ENCODE results near the gene EWSR1. TPM values are rescaled to one million over a fixed set of nuclear protein-coding genes. Genes with fewer than 3 reads are reported as not detected.

Gene EWSR1
- total and polyA plus RNA-seq, 7 experiments from 2014 or later, result 189 to 366 (median 263) TPM

DNA sequence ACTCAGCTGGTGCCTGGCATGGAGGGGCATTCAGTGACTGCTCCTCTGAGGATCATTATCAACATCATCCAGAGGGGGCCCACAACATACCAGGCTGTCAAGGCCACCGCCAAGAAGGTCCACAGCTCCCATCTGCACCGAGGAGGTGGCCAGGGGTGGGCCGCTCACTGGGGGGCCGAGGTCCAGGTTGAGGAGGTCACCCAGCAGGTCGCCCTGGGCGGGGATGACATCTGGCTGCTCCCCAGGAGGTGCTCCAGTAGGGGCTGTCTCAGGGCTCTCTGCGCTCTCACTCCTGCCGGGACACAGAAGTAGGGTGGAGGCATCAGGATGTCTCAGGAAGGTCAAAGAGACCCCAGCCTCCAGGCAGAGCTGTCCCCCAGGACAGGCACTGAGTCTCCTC lies 72.5 kb downstream of the EWSR1 start:
- ATAC-seq, result no peak
- intact Hi-C loops (cut with micrococcal nuclease), result no loop called here

DNA sequence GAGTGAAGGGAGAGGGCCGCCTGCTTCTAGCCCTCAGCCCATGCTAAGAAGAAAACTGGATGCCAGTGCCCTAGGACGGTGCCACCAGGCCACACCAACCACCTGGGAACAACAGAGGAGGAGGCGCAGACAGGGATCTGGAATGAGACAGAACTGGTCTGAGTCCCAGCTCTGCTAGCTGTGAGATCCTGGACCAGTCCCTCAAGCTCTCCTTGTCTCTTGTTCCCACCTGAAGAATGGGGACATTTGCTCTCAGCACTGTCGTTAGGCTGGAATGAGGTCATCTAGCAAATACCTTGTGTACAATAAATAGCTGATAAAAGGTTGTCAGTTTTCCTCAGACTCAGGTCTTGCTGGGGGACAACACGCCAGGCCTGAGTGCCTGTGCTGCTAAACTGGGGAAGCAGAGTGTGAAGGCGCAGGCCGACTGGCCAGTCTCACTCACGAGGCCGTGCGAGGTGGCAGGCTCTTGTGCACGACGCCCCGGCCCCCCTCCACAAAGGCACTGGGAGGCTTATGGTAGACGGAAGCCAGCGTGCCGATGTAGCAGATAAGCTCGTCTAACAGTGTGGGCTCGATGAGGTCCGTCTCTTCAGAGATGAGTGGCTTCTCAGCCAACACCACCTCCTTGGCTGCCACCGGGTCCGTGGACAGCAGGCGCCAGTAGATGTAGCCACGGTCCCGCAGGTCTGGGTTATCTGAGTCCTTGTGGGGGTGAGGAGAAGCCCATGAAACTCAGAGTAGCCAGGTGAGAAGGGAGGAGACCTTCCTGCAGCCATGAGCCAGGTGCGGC lies 73.2 kb downstream of the EWSR1 start:
- DNase-seq, result no peak
- H3K27ac ChIP-seq (ENCODE audit: low read depth, low read length), result no peak overlapping the region
- no peaks in the 10 kb centered on the region for H3K27me3 ChIP-seq (ENCODE audit: control insufficient read depth in 2 of 2, insufficient read depth in 2 of 2, low read length in 2 of 2)
- H3K4me3 ChIP-seq (ENCODE audit: low read length), result no peak overlapping the region
- H3K9me3 ChIP-seq (ENCODE audit: control insufficient read depth in 2 of 3, low read length in 3 of 3), result no peaks in the 10 kb centered on the region
- peaks cover 0 to 87% (median 15%) of the 10 kb centered on the region in 3 experiments for H3K36me3 ChIP-seq (ENCODE audit: control insufficient read depth in 2 of 3, insufficient read depth in 3 of 3, low read length in 3 of 3)
- Mint-ChIP-seq H3K36me3 (peaks cover 15 to 60% (median 17%) of the 10 kb centered on the region in 5 donors), H3K27ac (no peak overlapping the region), H3K27me3 (no peaks in the 10 kb centered on the region), H3K4me1 (peaks cover 0 to 3% (median 0%) of the 10 kb centered on the region in 7 donors), H3K9me3 (no peaks in the 10 kb centered on the region), H3K4me3 (no peak overlapping the region)
- POLR2A ChIA-PET, result no interaction called here
- no peaks in the 10 kb centered on the region for H3K4me1 ChIP-seq (ENCODE audit: control insufficient read depth in 2 of 2, insufficient read depth in 2 of 2, low read length in 2 of 2)
- CTCF ChIA-PET, result no interaction called here
- no peak for ATAC-seq
- intact Hi-C loops (cut with micrococcal nuclease), result no loop called here

More for the DNA sequence above, 72.5 kb downstream of the EWSR1 start:
- Mint-ChIP-seq H3K9me3 (no peaks in the 10 kb centered on the region), H3K27ac (no peak overlapping the region), H3K36me3 (peaks cover 14 to 60% (median 17%) of the 10 kb centered on the region in 5 donors), H3K4me3 (no peak overlapping the region), H3K27me3 (no peaks in the 10 kb centered on the region), H3K4me1 (peaks cover 0 to 3% (median 0%) of the 10 kb centered on the region in 7 donors)
- CTCF ChIA-PET, result no interaction called here
- Histone ChIP-seq H3K27ac (ENCODE audit: low read depth, low read length) (no peak overlapping the region), H3K4me1 (ENCODE audit: control insufficient read depth in 2 of 2, insufficient read depth in 2 of 2, low read length in 2 of 2) (no peaks in the 10 kb centered on the region), H3K36me3 (ENCODE audit: control insufficient read depth in 2 of 3, insufficient read depth in 3 of 3, low read length in 3 of 3) (peaks cover 0 to 87% (median 15%) of the 10 kb centered on the region in 3 experiments), H3K4me3 (ENCODE audit: low read length) (no peak overlapping the region), H3K27me3 (ENCODE audit: control insufficient read depth in 2 of 2, insufficient read depth in 2 of 2, low read length in 2 of 2) (no peaks in the 10 kb centered on the region), H3K9me3 (ENCODE audit: control insufficient read depth in 2 of 3, low read length in 3 of 3) (no peaks in the 10 kb centered on the region)
- DNase-seq, result no peak
- POLR2A ChIA-PET, result no interaction called here

DNA sequence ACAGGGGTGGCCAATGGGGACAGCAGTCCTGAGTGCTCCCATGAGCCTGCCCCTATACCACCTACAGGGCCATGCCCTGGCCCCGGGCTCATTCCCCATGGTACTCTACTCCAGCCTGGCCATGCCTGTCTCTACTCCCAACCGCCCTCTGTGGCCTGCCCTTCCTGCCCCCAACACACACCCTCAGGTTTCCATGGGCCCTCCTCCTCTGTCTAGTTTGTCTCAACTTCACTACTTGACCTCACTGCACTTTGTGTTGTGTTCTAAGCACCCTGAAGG lies 73.7 kb downstream of the EWSR1 start:
- H3K4me1 ChIP-seq (ENCODE audit: control insufficient read depth in 2 of 2, insufficient read depth in 2 of 2, low read length in 2 of 2), result no peaks in the 10 kb centered on the region
- POLR2A ChIA-PET, result no interaction called here
- H3K4me3 ChIP-seq (ENCODE audit: low read length), result no peak overlapping the region
- ATAC-seq, result no peak
- no peak overlapping the region for H3K27ac ChIP-seq (ENCODE audit: low read depth, low read length)
- intact Hi-C loops (cut with micrococcal nuclease), result no loop called here
- H3K27ac Mint-ChIP-seq, result no peak overlapping the region
- H3K27me3 Mint-ChIP-seq, result no peaks in the 10 kb centered on the region
- H3K4me3 Mint-ChIP-seq, result no peak overlapping the region
- H3K27me3 ChIP-seq (ENCODE audit: control insufficient read depth in 2 of 2, insufficient read depth in 2 of 2, low read length in 2 of 2), result no peaks in the 10 kb centered on the region
- H3K9me3 Mint-ChIP-seq, result no peaks in the 10 kb centered on the region
- no peak for DNase-seq
- peaks cover 0 to 3% (median 0%) of the 10 kb centered on the region in 7 donors for H3K4me1 Mint-ChIP-seq
- peaks cover 0 to 87% (median 15%) of the 10 kb centered on the region in 3 experiments for H3K36me3 ChIP-seq (ENCODE audit: control insufficient read depth in 2 of 3, insufficient read depth in 3 of 3, low read length in 3 of 3)
- CTCF ChIA-PET, result no interaction called here
- H3K9me3 ChIP-seq (ENCODE audit: control insufficient read depth in 2 of 3, low read length in 3 of 3), result no peaks in the 10 kb centered on the region
- peaks cover 16 to 62% (median 17%) of the 10 kb centered on the region in 5 donors for H3K36me3 Mint-ChIP-seq

DNA sequence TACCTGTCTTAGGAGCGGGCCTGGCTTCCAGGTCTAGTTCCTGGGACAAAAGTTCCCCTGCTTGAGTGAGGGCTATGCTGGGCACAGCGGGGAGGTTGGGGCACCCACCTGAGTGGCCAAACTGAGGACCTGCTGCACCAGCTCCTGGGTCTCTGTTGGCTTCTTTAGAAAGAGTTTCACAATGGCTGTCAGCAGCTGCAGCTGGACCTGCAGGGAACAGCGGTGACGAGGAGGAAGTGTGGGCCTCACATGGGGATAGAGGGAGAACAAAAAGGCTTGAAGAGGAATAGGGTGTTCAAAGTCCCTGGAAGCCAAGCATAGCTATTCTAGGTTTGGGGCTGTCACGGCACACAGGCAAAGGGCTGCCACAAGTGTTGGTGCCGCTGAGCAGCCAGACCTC lies 74.1 kb downstream of the EWSR1 start:
- intact Hi-C loops (cut with micrococcal nuclease), result no loop called here
- Mint-ChIP-seq H3K27ac (no peak overlapping the region), H3K4me1 (peaks cover 0 to 3% (median 0%) of the 10 kb centered on the region in 7 donors), H3K9me3 (no peaks in the 10 kb centered on the region), H3K27me3 (no peaks in the 10 kb centered on the region), H3K4me3 (no peak overlapping the region), H3K36me3 (peaks cover 15 to 63% (median 16%) of the 10 kb centered on the region in 5 donors)
- Histone ChIP-seq H3K36me3 (ENCODE audit: control insufficient read depth in 2 of 3, insufficient read depth in 3 of 3, low read length in 3 of 3) (peaks cover 0 to 87% (median 14%) of the 10 kb centered on the region in 3 experiments), H3K4me3 (ENCODE audit: low read length) (no peak overlapping the region), H3K27me3 (ENCODE audit: control insufficient read depth in 2 of 2, insufficient read depth in 2 of 2, low read length in 2 of 2) (no peaks in the 10 kb centered on the region), H3K9me3 (ENCODE audit: control insufficient read depth in 2 of 3, low read length in 3 of 3) (no peaks in the 10 kb centered on the region), H3K4me1 (ENCODE audit: control insufficient read depth in 2 of 2, insufficient read depth in 2 of 2, low read length in 2 of 2) (no peaks in the 10 kb centered on the region), H3K27ac (ENCODE audit: low read depth, low read length) (no peak overlapping the region)
- DNase-seq, result no peak
- POLR2A ChIA-PET, result no interaction called here
- ATAC-seq, result no peak
- CTCF ChIA-PET, result no interaction called here

DNA sequence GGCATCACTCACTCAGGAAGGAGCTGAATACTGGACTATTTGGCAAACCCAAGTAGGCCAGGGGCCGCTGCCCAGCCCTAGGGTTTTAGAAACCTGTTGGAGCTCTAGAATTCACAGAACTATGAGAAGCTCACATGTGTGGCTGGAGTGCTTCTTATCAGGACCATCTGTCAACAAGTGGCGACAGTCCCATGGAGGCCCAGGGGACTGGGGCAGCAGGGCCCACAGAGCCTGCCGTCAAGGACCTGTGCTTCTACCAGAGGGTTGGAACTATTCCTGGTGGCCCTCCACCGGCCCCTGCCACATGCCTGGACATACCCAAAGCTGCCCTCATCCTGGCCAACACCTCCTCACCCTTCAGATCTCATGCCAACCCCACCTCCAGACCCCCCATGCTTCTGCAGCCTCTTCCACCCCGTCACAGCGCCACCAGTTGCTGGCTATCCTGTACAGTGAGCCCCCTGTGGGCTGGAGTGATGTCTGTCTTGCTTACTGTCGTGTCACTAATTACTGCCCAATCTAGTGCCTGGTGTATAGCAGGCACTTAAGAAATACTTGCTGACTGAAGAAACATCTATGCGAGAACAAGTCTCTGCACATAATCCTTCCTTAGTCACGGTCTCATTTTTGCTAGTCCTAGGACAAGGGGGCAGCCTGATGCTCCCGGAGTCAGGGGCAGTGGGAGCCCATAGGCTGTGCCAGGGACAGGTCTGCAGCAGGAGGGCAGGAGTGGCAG lies 74.7 kb downstream of the EWSR1 start:
- Mint-ChIP-seq H3K27ac (peak overlapping the region in 2 of 9 donors; percentile 32 to 54), H3K4me3 (no peak overlapping the region), H3K27me3 (no peaks in the 10 kb centered on the region), H3K4me1 (peaks cover 0 to 3% (median 0%) of the 10 kb centered on the region in 7 donors), H3K36me3 (peaks cover 16 to 66% (median 22%) of the 10 kb centered on the region in 5 donors), H3K9me3 (no peaks in the 10 kb centered on the region)
- Histone ChIP-seq H3K27ac (ENCODE audit: low read depth, low read length) (no peak overlapping the region), H3K9me3 (ENCODE audit: control insufficient read depth in 2 of 3, low read length in 3 of 3) (no peaks in the 10 kb centered on the region), H3K4me3 (ENCODE audit: low read length) (no peak overlapping the region), H3K4me1 (ENCODE audit: control insufficient read depth in 2 of 2, insufficient read depth in 2 of 2, low read length in 2 of 2) (no peaks in the 10 kb centered on the region), H3K36me3 (ENCODE audit: control insufficient read depth in 2 of 3, insufficient read depth in 3 of 3, low read length in 3 of 3) (peaks cover 4 to 87% (median 11%) of the 10 kb centered on the region in 3 experiments), H3K27me3 (ENCODE audit: control insufficient read depth in 2 of 2, insufficient read depth in 2 of 2, low read length in 2 of 2) (no peaks in the 10 kb centered on the region)
- POLR2A ChIA-PET, result no interaction called here
- intact Hi-C loops (cut with micrococcal nuclease), result no loop called here
- CTCF ChIA-PET, result no interaction called here
- DNase-seq (no peak), ATAC-seq (no peak)

DNA sequence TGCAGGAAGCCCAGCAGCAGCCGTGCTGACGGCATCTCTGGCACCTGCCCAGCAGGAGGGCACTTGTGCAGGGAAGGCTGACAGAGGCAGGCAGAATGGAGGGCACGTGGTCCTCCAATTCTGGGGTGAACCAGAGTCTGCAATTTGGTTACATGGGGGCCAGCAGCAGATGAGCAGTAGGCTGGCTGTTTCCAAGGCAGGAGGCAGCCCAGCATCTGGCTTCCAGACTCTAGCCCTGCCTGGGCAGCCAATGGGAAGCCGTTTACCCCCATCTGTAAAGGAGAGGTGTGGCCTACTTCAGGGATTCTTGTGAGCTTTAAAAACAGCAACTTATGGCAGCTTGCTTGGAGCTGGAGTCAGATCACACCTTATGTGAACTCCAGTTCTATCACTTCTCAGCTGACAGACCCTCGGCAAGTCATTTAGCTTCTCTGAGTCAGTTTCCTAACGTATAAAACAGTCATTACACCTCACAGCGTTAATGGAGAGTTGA lies 75.3 kb downstream of the EWSR1 start:
- H3K36me3 Mint-ChIP-seq, result peaks cover 18 to 63% (median 22%) of the 10 kb centered on the region in 5 donors
- DNase-seq, result no peak
- peaks cover 10 to 87% (median 11%) of the 10 kb centered on the region in 3 experiments for H3K36me3 ChIP-seq (ENCODE audit: control insufficient read depth in 2 of 3, insufficient read depth in 3 of 3, low read length in 3 of 3)
- H3K9me3 Mint-ChIP-seq, result no peaks in the 10 kb centered on the region
- H3K4me3 ChIP-seq (ENCODE audit: low read length), result no peak overlapping the region
- no peaks in the 10 kb centered on the region for H3K9me3 ChIP-seq (ENCODE audit: control insufficient read depth in 2 of 3, low read length in 3 of 3)
- H3K27ac ChIP-seq (ENCODE audit: low read depth, low read length), result no peak overlapping the region
- H3K27ac Mint-ChIP-seq, result peak overlapping the region in 1 of 9 donors; percentile 32
- POLR2A ChIA-PET, result no interaction called here
- H3K27me3 Mint-ChIP-seq, result no peaks in the 10 kb centered on the region
- H3K4me1 ChIP-seq (ENCODE audit: control insufficient read depth in 2 of 2, insufficient read depth in 2 of 2, low read length in 2 of 2), result no peaks in the 10 kb centered on the region
- CTCF ChIA-PET, result no interaction called here
- intact Hi-C loops (cut with micrococcal nuclease), result no loop called here
- ATAC-seq, result no peak
- H3K4me3 Mint-ChIP-seq, result no peak overlapping the region
- H3K4me1 Mint-ChIP-seq, result peaks cover 0 to 3% (median 0%) of the 10 kb centered on the region in 7 donors
- H3K27me3 ChIP-seq (ENCODE audit: control insufficient read depth in 2 of 2, insufficient read depth in 2 of 2, low read length in 2 of 2), result no peaks in the 10 kb centered on the region
